HG02840 (cell line): ENCODE measurements around the gene NUBP2.

Experiments used
- ATAC-seq: cut with Tn5 transposase; IDR thresholded peaks from one replicate; pipeline ENCODE4 v1.9.1; 2021; ENCODE audit warnings: mild to moderate bottlenecking, moderate library complexity, moderate number of reproducible peaks; ENCODE audit not compliant: unreplicated experiment, low FRiP score

The NUBP2 gene

DNA sequence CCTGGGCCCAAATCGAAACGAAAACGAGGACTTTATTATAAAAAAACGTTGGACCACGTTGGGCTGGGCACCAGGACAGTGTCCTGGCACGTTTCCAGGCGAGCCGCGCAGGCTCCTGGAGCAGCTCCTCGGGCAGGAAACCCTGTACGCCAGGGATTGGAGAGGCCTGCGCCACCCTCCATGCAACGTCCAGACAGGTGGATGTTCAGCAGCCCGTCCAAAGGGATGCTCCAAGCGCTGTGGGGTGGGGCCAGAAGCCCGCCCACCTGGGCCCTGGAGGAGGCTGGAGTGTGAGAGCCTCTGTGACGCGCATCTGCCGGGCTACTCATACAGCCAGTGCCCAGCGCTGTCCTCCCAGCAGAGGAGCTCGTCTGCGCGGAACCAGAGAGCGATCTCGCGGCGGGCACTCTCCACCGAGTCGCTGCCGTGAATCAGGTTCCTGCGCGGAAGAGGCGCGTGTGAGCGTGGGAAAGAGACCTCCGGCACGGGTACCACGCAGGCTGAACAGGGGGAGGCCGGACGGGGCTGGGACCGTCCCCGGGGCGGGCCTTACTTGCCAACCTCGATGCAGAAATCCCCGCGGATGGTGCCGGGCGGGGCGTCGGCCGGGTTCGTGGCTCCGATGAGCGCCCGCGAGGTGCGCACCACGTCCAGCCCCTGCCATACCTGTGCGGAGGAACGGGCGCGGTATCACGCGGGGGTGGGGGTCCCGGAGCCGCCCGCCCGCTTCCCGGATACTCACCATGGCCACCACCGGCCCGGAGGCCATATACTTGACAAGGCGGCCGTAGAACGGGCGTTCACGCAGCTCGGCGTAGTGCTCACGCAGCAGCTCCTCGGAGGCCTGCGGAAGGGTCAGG, 12.2 kb upstream of the NUBP2 start:
- ATAC-seq = no peak

DNA sequence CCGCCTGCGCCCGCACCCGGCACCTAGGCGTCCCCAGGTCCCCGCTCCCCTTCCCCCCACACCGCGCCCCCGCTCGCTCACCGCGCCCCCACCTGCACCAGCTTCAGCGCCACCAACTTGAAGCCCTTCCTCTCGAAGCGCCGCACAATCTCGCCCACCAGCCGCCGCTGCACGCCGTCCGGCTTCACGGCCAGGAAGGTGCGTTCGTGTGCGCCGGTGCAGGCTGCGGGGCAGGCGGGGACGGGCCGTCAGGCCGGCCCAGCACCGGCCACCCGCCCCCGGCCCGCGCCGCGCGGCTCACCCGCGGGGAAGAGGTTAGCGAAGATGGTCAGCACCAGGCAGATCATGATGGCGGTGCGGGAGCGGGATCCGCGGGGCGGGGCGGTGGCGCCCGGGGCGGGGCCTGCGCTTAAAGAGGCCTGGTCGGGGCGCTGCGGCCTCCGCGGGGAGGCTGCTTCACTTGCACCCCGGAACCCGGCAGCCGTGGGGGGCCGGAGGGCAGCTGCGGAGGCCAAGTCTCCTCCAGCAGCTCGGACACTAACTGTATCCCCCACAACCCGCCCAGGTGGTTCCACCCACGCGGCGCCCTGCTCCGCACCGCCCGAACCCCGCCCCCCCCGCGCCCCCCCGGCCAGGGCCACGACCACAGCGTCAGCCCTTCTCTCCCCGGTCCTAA, 11.4 kb upstream of the NUBP2 start, which contains the start of gene NME3:
Gene NME3 (minus strand): TSS at position 356 of the 676 bp plus-strand sequence. CDS start 9 bp downstream, at position 347.
- no peak for ATAC-seq

DNA sequence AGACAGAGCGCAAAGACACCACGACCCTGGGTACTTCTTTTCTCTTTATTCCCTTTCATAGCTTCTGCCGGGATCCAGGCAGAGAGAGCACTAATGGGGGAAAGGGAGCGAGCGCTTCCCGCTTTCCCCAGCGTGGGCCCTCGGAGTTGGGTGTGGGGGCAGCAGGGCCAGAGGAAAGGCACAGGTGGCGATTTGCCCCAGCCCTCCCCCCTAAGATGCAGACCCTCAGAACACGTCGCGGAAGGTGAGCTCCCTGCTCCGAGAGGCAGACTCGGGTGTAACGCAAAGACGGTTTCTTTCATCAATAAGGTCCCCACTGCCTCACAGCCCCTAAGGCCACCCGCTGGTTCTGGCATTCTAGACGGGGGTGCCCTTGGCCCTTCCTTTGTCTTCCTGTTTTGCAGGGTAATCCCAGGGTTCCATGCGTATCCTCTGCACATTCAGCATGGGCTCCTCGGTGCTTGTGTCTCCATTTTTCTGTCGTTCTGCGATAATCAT, 10.8 kb upstream of the NUBP2 start:
- no peak for ATAC-seq

DNA sequence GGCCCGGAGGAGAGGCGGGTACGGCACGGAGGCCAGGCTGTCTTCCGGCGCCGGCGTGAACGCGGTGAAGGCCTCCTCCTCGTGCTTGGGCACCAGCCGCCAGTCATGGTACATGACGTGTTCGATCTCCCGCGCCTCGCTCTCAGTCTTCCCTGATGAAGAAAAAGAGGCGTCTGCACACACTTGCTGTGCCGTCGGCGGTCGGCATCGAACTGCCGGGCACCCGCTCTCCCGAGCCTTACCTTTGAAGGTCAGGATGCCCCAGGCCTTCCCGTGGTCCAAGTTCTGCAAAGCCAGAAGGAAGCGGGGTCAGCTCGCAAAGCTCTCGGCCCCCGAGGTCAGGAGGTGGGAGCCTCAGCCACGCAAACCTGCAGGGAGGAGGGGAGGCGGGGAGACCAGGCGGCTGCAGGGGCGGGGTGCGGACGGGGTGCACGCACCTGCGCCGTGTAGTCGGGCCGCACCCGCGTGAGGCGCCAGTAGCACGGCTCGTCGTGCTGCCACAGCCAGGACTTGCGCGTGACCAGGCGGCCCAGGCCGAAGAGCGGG, 10.3 kb upstream of the NUBP2 start, which contains the start of gene EME2:
Gene EME2 (plus strand): TSS at position 449 of the 546 bp plus-strand sequence. CDS start 418 bp downstream, outside the sequence.
- peak; percentile 9 for ATAC-seq

DNA sequence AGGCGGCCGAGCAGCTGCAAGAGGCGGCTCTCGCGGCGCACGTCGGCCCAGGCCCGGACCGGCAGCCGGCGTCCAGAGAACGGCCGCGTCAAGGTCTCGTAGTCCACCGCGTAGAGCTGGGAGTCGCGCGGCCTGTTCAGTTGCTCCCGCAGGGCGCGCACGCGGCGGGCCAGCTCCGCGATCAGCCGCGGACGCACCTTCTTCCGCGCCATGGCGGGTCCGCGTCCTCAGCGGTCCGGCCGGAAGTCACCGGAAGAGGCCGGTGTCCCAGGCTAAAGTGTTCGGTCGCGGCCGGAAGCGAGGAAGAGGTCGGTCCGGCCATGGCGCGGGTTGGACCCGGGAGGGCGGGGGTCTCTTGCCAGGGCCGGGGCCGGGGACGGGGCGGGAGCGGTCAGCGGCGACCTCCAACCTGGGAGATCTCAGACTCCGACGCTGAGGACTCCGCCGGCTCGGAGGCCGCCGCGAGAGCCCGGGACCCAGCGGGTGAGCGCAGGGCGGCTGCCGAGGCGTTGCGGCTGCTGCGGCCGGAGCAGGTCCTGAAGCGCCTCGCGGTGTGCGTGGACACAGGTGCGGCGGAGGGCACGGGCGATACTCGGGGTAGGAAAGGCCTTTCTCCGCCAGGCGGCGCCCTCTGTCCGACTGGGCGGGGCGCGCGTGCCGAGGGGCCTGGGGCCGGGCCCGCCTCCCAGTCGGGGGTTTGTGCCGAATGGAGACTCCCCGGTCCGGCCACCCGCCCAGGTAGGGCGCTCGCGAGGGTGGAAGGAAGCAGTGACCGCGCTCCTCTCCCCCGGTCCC, 9.7 kb upstream of the NUBP2 start, which contains the start of gene MRPS34:
Gene MRPS34 (minus strand): TSS at position 227 of the 795 bp plus-strand sequence. CDS start 15 bp downstream, at position 212.
- ATAC-seq = peak; percentile 45

DNA sequence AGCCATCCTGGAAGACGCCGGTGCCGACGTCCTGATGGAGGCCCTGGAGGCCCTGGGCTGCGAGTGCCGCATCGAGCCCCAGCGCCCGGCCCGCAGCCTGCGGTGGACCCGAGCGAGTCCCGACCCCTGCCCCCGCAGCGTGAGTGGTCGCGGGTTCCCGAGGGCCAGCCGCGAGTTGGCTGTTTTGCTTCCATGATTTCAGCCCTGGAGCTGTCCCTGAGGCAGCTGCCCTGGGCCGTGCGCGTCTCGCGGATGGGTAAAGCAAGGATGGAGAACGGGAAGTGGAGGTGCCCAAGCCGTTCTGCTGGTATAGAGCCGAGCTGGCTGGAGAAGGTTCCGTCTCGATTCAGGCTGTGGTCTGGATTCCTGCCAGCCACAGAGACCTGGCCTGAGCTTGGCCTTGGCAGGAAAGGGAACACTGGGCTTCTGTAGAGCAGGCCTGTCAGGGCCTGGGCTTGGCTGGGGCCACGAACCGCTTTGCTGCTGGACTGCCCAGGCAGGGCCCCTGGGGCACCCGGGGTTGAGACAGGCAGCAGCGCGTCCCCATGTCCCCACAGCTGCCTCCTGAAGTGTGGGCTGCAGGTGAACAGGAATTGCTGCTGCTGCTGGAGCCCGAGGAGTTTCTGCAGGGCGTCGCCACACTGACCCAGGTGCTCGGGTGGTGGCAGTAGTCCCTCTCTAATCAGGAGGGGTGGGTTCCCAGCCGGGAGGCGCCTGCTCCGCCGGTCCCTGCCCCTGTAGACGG, 8.9 kb upstream of the NUBP2 start:
- ATAC-seq = no peak

DNA sequence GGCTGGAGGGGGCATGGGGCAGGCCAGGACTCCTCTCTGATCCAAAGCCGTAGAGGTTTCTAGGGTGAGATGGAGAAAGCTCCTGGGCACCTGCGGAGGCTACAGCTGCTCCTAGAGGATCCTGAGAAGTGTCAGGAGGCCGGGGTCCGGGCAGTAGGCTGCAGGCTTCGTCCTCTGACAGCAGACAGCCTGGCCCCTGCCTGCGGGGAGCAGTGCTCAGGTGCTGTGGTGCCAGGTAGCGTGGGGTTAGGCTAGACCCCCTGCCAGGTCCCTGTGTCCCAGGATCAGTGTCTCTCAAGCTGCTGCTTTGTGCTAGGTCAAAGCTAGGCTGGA, 8.3 kb upstream of the NUBP2 start:
- no peak for ATAC-seq

DNA sequence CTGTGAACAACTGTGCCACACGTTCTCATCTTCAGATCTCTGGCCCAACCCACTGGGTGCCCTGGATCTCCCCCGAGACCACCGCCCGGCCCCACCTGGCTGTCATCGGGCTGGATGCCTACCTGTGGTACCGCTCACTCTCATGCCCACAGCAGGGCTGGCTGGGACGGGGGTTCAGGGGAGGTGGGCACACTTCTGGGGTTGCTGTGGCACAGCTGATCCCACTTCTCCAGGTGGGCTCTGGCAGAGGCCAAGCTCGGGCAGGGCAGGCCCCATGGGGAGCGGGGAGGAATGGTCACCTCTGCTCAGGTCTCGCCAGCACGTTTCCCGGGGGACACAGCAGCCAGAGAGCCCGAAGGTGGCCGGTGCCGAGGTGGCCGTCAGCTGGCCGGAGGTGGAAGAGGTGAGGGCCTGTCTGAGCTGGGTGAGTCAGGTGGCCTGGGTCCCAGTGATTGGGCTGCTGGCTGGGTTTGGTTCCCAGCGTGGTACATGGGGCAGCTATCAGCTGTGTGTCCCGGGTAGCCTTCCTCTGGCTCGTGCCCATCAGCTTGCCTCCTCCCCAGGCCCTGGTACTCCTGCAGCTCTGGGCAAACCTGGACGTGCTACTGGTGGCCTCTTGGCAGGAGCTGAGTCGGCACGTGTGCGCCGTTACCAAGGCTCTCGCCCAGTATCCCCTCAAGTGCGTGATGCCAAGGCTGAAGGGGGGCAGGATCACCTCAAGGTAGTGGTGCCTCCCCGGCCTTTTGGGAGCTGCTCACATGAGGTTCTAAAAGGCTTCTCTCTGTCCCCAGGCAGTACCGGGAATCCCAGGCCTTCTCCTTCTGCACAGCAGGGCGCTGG, 7.5 kb upstream of the NUBP2 start:
- ATAC-seq = no peak

DNA sequence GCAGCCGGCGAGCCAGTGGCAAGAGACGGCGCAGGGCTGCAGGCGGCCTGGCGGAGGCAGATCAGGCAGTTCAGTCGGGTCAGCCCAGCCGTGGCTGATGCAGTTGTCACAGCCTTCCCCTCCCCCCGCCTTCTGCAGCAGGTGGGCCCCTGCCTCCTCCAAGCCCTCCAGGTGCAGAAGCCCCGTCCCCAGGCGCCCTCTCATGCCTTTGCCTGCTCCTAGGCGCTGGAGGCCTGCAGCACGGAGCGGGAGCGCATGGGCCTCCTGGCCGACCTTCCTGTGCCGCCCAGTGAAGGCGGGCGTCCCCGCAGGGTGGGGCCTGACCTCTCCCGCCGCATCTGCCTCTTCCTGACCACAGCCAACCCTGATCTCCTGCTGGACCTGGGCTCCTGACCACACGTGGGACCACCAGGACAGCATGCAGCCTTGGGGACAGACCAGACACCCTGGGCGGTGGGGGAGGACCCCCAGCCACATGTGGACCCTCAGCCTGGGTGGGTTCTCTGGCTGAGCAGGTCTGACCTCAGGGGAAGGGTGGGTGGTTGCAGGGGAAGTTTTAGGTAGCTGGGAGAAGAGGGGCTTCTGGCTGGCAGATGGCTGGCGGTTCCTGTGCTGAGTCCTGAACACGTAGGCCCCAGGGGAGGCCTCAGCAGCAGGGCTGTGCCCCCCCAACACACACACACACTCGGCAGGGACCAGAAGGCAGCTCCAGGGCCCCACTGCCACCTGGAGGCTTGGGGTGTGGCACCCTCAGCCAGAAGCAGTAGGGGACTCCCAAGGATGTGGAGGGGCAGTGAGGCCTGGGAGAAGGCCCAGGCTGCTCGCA, 6.7 kb upstream of the NUBP2 start:
- no peak for ATAC-seq

DNA sequence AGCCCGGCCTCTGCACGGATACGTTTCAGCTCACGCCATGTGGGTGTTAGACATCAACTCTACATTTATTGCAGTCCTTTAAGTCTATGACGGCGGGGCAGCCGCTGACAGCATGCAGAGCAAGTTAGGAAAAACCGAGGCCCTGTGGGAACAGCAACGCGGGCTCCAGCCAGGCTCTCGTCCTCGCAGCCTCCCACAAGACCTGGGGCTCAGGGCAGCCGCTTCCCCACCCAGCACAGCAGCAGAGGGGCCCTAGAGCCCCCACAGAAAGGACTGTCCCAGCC, 6.1 kb upstream of the NUBP2 start:
- ATAC-seq = no peak

DNA sequence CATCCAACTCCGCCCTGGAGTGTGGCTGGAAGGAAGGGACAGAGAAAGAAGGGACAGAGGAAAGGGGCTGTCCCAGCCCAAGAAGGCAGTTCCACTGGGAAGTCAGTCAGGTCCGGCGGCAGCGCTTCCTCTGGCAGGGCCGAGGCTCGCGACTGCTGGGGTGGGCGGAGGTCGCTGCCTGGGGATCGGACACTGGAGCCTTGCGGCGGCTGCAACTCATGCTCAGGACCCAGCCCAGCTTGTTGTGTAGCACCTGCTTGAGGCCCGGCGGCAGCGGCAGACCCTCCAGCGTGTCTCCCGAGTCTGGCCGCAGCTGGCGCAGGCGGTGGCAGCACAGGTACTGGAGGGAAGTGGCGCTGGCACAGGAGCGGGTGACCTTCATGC, 5.8 kb upstream of the NUBP2 start:
- ATAC-seq = no peak

DNA sequence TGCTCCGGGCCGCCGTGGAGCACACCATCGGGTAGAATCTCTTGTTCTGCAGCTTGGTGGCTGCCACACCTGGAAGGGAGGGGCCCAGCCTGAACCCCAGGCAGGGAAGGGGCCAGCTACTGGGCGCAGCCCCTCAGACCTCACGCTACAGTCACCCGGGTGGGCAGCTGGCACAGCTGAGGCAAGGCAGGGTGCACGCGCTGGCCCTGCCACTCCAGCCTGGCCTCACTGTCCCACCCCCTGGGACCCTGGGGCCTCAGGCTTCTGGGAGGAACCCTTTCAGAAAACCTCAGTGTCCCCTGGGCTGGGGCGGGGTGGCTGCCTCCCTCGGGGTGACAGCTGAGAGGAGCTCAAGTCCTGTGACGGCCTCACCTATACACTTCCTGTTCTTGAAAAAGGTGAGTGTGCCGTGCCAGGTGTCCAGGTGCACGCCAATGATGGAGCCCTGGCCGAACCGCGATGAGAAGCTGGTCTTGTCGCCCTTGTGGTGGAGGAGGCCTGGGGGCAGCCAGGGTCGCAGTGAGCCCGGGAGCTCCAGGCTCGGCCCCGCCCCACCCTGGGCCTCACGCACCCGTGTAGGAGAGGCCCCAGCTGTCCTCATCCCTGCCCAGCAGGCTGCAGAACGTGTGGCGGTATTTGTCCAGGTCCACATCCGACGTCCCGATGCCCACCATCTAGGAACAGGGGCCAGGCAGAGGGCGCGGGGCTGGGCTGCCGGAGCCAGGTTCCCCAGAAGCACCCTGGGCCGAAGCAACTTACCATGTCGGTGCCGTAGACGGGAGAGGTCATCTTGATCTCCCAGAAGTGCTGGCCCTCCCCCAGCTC, 5.2 kb upstream of the NUBP2 start:
- ATAC-seq = no peak

DNA sequence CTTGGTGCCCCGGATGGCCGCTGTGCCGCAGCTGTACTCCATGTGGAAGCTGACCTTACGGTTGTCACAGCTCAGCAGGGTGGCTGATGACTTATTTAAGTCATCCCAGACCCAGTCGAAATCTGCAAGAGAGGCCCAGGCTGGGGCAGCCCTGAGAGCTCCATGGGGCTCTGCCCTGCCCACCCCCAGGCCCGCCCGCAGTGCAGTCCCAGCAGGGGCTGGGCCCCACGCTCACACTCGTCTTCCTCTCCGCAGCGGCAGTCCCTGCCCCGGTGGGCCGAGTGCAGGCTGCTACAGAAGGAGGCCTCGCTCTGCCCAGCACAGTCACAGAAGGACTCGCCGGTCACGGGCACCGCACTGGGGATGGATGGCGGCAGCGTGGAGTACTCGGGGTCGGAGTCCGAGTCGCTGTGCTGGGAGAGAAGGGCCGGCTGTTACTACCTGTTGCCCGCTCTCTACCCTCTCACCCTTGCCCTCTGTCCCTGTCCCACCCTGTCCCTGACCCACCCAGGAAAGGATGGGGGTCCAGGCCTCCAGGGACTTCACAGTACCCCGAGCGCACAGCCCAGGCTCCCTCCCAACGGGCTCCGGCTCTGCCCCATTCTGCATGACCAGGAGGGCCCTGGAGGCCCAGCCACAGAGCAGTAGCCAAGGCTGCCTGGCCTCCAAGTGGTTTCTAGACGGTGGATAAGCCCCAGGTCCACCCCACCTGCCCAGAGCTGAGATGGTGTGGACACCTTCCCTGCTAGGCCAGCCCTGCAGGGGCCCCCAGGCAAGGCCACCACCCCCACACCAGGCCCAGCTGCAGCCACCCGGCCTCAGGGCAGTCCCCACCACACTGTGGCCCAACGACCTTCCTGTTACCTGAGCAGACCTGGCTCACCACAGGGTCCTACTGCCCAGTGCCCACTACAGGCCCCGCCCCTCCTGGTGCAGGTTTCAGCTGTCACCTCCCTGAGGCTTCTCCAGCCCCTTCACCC, 4.3 kb upstream of the NUBP2 start:
- ATAC-seq = no peak

DNA sequence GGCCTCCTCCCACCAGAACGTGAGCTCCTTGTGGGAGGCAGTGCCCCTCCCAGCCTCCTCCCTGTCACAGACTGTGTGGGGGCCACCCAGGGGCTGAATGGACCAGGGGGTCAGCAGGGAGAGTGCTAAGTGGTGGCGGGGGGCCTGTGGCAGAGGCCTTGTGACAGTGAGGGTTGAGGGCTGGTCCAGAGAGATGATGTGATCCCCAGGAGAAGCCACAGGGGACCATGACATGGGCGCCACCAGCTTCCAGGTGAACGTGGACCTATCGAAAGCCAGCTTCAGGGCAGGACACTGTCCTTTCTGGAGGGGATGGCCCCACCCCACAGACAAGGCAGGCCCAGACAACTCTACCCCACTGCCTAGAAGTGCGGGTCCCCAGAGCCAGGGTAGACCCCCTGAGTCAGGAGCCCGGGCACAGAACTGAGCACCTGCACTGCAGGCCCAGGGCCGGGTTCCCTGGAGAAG, 3.5 kb upstream of the NUBP2 start:
- ATAC-seq = no peak

DNA sequence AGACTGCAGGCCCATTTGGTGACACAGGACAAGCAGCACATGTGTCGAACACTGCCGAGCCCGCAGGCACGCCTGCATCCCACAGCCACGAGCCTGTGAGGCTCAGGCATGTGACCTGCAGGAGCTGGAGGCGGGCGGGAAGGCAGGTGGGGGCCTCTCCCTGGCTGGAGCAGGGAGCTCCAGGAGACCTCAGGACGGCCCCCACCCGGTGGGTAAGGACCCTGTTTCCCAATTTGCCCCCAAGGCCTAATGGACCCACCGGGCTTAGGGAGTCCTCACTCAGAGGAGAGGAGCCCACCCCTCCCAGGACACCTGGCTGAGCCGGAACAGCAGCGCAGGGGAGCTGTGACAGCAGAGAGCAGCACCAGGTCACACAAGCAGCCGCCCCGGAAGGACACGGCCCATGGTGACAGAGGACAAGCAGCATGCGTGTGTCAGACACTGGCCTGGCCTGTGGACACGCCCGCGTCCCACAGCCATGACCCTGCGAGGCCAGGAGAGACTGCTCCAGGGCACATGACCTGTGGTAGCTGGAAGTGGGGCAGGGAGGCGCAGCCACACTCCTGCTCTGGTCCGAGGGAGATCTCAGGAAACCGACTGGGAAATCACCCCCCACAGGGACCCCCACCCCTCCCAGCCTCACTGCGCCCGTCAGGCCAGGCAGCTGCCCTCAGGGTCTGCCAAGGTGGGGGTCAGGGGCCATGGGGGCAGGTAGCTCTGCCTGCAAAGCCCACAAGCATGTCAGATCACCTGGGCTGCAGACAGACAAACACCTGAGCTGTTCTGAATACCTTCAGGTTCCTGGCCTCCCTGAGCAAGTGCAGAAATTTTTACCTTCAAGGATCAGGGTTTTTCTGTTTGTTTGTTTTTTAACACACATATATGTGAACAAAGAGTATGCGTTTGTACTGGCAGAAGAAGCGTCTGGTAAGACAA, 2.8 kb upstream of the NUBP2 start:
- no peak for ATAC-seq
